HG03196 (cell line): ENCODE results near the gene CSNK1D.
"Not testable (repeated sequence)": the region's sequence is repeated elsewhere in the genome, so short reads cannot be mapped to it uniquely, and the experiment has no call there.

Source experiments
- ATAC-seq: cut with Tn5 transposase; IDR thresholded peaks from one replicate; pipeline ENCODE4 v1.9.1; 2021; ENCODE audit not compliant: unreplicated experiment

CSNK1D gene

GRCh38 chr17:82274134-82275020 lies 877 bp upstream of the CSNK1D start:
- ATAC-seq, result peak; percentile 5

GRCh38 chr17:82272495-82273326 lies 789 bp downstream of the CSNK1D start:
- peak; percentile 19 for ATAC-seq

- ATAC-seq, result no peak
These were observed 2.1 kb downstream of the CSNK1D start for GRCh38 chr17:82271401-82271800.

GRCh38 chr17:82270651-82271050 lies 2.8 kb downstream of the CSNK1D start:
- no peak for ATAC-seq

DNA sequence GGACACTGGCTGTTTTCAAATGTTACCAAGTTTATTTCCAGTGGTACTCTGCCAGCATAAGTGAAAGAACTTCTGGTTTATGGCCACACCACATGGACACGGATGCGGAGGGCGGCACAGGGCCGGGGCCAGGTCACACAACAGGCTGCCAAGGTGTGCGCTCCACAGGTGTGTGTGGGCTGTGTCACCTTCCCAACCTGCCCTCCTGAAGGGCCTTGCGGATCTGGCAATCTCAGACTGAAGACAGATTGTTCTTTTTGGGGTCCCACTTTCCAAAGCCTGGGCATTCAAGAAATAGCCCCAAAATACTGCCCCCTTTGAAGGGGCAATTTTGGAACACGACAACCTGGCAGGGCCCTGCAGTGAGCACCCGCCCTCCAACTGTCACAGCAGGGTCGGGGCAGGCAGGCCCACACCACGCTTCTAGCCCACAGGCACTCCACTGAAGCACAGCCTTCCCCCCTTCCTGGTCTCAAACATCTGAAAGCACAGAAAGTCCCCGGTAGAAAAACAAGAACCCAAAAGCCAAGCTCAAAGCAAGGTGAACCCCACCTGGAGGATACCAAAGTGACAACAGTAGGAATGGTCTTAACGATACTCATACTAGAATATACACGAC lies 3.5 kb downstream of the CSNK1D start:
- no peak for ATAC-seq

DNA sequence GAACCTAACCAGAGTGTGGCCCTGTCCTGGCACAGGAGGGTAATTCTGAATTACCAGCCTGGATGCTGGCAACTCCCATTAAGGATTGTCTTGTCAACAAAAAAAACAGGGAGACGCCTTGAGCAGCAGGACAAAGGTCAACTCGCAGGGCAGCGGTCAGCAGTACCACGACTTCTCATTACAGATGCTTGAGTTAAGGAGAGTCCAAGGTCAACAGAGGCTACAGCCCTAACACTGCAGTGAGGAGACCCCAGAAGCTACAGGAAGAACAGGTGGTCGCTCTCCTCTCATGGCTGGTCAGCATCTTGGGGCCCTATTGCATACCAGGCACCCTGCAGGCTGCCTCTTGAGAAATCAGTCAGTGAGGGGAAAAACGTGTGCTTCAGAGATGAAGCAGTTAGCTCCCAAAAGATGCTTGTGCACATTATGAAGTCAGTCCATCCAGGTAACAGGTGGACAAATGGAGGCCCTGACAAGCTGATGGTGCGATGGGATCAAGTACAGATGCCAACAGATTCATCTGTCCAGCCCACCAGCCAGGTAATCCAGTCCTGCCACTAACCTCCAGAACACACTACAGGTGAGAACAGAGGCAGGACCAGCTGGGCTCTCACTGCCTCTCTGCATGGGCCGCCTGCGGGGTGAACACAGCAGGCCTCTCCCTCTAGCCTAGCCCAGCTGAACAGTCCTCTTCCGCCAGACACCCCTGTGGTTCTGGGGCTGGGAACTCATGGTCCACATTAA lies 4.2 kb downstream of the CSNK1D start:
- no peak for ATAC-seq

DNA sequence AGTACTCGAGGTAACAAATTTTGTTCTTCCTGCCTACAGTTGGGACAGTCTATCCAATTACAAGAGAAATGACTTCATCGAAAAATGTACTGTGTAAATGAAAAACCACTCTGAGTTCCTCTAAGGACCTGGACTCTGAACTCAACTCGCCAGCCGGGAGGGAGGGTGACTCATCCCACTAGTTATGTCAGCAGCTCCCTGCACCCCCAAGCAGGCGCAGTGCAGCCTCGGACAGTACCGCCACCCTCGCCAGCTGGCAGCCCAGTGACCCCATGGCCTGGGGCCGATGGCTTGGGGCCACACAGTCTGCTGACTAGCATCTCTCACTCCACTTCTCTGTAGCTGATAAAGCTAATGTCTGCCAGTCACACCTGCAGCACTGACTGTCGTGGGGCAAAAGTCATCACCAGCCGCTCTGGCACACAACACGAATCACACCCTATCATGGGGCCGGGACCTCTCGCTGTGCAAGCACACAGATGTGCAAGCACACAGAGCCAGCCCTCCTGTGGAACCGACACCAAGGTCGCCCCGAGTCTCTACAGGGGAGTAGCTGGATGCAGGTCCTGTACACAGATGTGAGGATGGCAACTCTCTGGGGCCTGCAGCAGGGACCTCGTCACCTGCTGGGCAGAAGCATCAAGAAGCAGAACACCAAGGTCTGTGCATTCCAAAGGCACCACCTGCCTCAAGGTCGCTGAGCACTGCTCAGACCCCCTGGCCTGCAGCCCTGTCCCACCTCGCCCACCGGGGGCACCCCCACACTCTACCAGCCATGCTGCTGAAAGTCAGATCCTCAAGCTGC lies 5.7 kb downstream of the CSNK1D start:
- ATAC-seq, result no peak

DNA sequence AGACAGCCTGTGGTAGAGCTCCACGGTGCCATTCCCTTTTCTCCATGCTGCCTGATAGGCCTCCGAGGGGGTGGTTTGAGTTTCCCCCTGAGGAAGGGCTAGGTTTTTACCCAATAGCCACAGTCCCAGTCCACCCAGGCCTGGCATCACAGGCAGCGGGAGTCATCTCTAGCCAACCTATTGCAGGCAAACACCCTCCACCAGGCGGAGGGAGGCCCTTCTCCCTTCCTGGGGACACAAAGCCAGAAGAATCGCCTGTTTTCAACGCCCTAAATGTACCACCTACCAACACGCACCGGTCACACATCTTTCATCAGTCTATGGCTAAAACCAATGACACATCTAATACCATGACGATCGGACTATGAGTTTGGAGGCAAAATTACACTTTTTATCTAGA lies 7.4 kb downstream of the CSNK1D start:
- no peak for ATAC-seq

GRCh38 chr17:82263641-82264040 lies 9.9 kb downstream of the CSNK1D start:
- no peak for ATAC-seq

- ATAC-seq, result no peak
These were observed 11.2 kb downstream of the CSNK1D start for GRCh38 chr17:82262344-82262743.

DNA sequence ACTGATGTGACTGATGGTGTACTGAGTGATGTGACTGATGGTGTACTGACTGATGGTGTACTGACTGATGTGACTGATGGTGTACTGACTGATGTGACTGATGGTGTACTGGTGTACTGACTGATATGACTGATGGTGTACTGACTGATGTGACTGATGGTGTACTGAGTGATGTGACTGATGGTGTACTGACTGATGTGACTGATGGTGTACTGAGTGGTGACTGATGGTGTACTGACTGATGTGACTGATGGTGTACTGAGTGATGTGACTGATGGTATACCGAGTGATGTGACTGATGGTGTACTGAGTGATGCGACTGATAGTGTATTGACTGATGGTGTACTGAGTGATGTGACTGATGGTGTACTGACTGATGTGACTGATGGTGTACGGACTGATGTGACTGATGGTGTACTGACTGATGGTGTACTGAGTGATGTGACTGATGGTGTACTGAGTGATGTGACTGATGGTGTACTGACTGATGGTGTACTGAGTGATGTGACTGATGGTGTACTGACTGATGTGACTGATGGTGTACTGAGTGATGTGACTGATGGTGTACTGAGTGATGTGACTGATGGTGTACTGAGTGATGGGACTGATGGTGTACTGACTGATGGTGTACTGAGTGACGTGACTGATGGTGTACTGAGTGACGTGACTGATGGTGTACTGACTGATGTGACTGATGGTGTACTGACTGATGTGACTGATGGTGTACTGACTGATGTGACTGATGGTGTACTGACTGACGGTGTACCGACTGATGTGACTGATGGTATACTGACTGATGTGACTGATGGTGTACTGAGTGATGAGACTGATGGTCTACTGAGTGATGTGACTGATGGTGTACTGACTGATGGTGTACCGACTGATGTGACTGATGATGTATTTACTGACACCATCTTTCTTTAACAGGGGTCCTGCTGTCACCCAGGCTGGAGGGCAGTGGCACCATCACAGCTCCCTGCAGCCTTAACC lies 13.2 kb downstream of the CSNK1D start:
- not testable (repeated sequence) for ATAC-seq

GRCh38 chr17:82258555-82258954 lies 14.9 kb downstream of the CSNK1D start:
- no peak for ATAC-seq

DNA sequence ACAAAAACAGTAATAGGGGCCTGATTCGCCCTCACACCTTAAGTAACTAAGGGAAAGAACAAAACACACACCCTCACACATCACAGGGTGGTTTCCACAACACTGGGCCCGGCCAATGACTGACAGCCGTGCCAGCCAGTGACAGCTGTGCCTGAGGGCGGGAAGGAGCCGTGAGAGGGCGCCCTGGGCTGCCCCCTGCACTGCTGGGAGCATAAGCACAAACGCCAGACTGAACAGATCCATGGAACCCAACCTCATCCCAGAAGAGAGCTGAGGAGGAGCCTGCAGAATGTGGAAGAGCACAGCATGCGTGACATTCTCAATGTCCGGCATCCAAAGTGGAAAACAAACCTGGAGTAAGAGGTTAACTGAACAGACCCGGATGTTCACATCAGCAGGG lies 16.0 kb downstream of the CSNK1D start:
- ATAC-seq, result no peak

- no peak for ATAC-seq
These were observed 17.1 kb downstream of the CSNK1D start for GRCh38 chr17:82256242-82256885.

DNA sequence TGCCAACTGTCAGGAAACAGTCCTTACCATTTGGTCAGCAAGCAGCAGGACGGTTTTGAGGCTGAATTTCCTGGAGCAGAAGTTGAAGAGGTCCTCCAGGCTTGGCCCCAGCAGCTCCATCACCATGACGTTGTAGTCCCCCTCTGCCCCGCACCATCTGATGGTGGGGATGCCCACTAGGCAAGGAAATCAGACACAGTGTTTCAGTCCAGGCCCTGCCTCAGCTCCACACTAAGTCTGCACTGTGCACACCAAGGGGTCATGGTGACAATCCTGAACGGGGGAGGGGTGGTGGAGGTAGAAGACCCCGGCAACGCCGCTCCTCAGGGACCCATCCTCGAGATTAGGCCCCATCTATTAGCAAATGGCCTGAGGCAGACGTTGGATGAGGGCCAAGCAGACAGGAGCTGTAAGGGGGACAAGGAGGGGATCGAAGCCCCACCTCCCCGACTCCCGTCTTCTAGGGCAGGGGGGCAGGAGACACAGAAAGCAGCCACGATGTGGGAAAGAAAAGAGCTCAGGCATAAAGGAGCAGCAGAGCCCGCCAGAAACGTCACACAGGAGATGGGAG lies 18.0 kb downstream of the CSNK1D start:
- no peak for ATAC-seq

GRCh38 chr17:82254746-82255145 lies 18.8 kb downstream of the CSNK1D start:
- ATAC-seq, result not testable (repeated sequence)

GRCh38 chr17:82254096-82254495 lies 19.4 kb downstream of the CSNK1D start:
- not testable (repeated sequence) for ATAC-seq

DNA sequence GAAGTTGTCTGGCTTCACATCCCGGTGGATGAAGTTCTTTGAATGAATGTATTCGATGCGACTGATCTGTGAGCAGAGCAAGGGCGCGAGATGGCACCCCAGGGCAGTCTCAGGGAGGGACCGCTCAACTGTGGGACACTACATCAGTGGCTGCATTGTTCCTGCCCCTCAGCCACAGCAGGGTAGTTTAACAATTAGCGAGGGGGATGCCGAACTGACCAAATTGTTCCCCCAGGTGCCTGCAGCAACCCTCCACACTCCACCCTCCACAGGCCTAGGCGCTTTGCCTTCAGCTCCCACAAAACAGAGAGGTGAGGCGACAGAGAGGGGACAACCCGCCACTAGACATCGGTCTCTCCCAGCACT lies 20.3 kb downstream of the CSNK1D start:
- ATAC-seq, result no peak
